MCF 10A (cell line): ENCODE measurements around the gene CDK5RAP3. TPM values are rescaled to one million over a fixed set of nuclear protein-coding genes. Genes with fewer than 3 reads are reported as not detected.

Experiments used
- Bru-seq: library from RNA; stranded (reverse); fragments of 400-500 nt; gene quantifications from one replicate; lab custom pipeline; 2021; lab: Mats Ljungman, UMichigan
- BruChase-seq, 2 experiments: library from RNA; stranded (reverse); fragments of 400-500 nt; gene quantifications; one replicate each; lab custom pipeline; 2021; lab: Mats Ljungman, UMichigan
- BruUV-seq: library from RNA; stranded (reverse); fragments of 400-500 nt; replicated peaks from 2 replicates; lab custom pipeline; 2021; lab: Mats Ljungman, UMichigan
- CTCF ChIA-PET: fragments of 300-600 bp; sonication (Branson Sonifier 250); formaldehyde crosslinking; extraction: SDS; loops from one replicate; lab custom pipeline; 2021; ENCODE audit warnings: antibody characterized with exemption, inconsistent platforms; lab: Yijun Ruan, JAX
- POLR2A ChIA-PET: fragments of 300-600, 350-650 bp; sonication (Branson Sonifier 250); formaldehyde crosslinking; extraction: SDS; loops from one replicate; lab custom pipeline; 2020; ENCODE audit warnings: antibody characterized with exemption, inconsistent platforms; lab: Yijun Ruan, JAX
- DNase-seq: peaks from one replicate; pipeline ENCODE4 v3.0.0-alpha.2; 2018; ENCODE audit not compliant: unreplicated experiment
- H3K27ac Mint-ChIP-seq: one replicate; pipeline ENCODE4 v1.8.0; 2022; ENCODE audit warnings: mild to moderate bottlenecking, low read depth, mixed read lengths; ENCODE audit not compliant: unreplicated experiment
- H3K27me3 Mint-ChIP-seq: one replicate; pipeline ENCODE4 v1.8.0; 2022; ENCODE audit warnings: mixed read lengths; ENCODE audit not compliant: insufficient read depth, unreplicated experiment
- H3K36me3 Mint-ChIP-seq: one replicate; pipeline ENCODE4 v1.8.0; 2022; ENCODE audit warnings: mild to moderate bottlenecking, moderate library complexity, mixed read lengths; ENCODE audit not compliant: insufficient read depth, unreplicated experiment
- H3K4me1 Mint-ChIP-seq: one replicate; pipeline ENCODE4 v1.8.0; 2022; ENCODE audit warnings: mixed read lengths; ENCODE audit not compliant: insufficient read depth, unreplicated experiment
- H3K4me3 Mint-ChIP-seq: one replicate; pipeline ENCODE4 v1.8.0; 2022; ENCODE audit warnings: mild to moderate bottlenecking, moderate library complexity, mixed read lengths; ENCODE audit not compliant: unreplicated experiment
- H3K9me3 Mint-ChIP-seq: one replicate; pipeline ENCODE4 v1.8.0; 2022; ENCODE audit warnings: mixed read lengths; ENCODE audit not compliant: unreplicated experiment
- CTCF ChIP-seq: fragments of 200-600 bp; IDR thresholded peaks from one replicate; pipeline ENCODE4 v1.8.0; 2022; ENCODE audit warnings: antibody characterized with exemption, mild to moderate bottlenecking; ENCODE audit not compliant: unreplicated experiment
- intact Hi-C: fragments of 100-400 bp; cut with micrococcal nuclease; formaldehyde crosslinking; loops from 2 replicates; pipeline ENCODE4 v1.14.1; 2022
- long read RNA-seq: library from polyadenylated mRNA; stranded (forward); transcript quantifications from one replicate; pipeline ENCODE4 v2.0.0, GENCODE V29; 2022
- total RNA-seq: library from RNA; stranded (reverse); gene quantifications from 2 replicates; pipeline ENCODE4 v1.2.3, GENCODE V29; 2022

CDK5RAP3 gene
- total RNA-seq (132 and 149 TPM in 2 replicates), Bru-seq, nascent RNA (percentile 65 among the genes with signal in this experiment), BruChase-seq, experiment 1, labeled RNA remaining after a 6-hour chase (percentile 90 among the genes with signal in this experiment), BruChase-seq, experiment 2, labeled RNA remaining after a 2-hour chase (percentile 76 among the genes with signal in this experiment)
- long read RNA-seq, transcript CDK5RAP3-231 (12 exons, 2,759 nt): minor isoform, 32 of 212 reads
- long read RNA-seq, transcript CDK5RAP3-201 (14 exons, 1,866 nt): major isoform, 119 of 212 reads
- long read RNA-seq, partial matches to known transcripts: 26 of 212 reads
- long read RNA-seq, other reads (novel, unspliced or antisense): 29 of 212 reads

- peak; percentile 91 for TF ChIP-seq CTCF
- ChIA-PET POLR2A (interaction anchor here (0.7 to 9.4 kb wide), 29 partner anchors 8 to 204 kb away, joined by 3 to 256 read pairs (median 4); partner anchors contain the start of genes LRRC46, MRPL10, NFE2L1 and PNPO), CTCF (interaction anchor here (0.6 to 11.2 kb wide), 25 partner anchors 11 to 1257 kb away, joined by 3 to 336 read pairs (median 3); partner anchors contain the start of genes PNPO, PRR15L, SCRN2 and SP6)
- peaks cover 29% of the 10 kb centered on the region for H3K4me1 Mint-ChIP-seq
- DNase-seq: peak; percentile 99
- BruUV-seq: TSS peak; percentile 70
- H3K27me3 Mint-ChIP-seq: no peaks in the 10 kb centered on the region
- peak within 1 kb of the TSS; percentile 94 for H3K4me3 Mint-ChIP-seq
- H3K36me3 Mint-ChIP-seq: peaks cover 29% of the 10 kb centered on the region
- H3K27ac Mint-ChIP-seq: peak within 1 kb of the TSS; percentile 88
- intact Hi-C loops: loop anchor here (1.0 to 2.0 kb wide), 2 partner anchors 22 to 74 kb away; partner anchors contain the start of gene SP2
- no peaks in the 10 kb centered on the region for H3K9me3 Mint-ChIP-seq
Observed at GRCh38 chr17:47970725-47971499, at the start of gene CDK5RAP3. CDK5RAP3 (plus strand) TSS chr17:47971113; CDS start chr17:47971147, 34 bp downstream.

DNA sequence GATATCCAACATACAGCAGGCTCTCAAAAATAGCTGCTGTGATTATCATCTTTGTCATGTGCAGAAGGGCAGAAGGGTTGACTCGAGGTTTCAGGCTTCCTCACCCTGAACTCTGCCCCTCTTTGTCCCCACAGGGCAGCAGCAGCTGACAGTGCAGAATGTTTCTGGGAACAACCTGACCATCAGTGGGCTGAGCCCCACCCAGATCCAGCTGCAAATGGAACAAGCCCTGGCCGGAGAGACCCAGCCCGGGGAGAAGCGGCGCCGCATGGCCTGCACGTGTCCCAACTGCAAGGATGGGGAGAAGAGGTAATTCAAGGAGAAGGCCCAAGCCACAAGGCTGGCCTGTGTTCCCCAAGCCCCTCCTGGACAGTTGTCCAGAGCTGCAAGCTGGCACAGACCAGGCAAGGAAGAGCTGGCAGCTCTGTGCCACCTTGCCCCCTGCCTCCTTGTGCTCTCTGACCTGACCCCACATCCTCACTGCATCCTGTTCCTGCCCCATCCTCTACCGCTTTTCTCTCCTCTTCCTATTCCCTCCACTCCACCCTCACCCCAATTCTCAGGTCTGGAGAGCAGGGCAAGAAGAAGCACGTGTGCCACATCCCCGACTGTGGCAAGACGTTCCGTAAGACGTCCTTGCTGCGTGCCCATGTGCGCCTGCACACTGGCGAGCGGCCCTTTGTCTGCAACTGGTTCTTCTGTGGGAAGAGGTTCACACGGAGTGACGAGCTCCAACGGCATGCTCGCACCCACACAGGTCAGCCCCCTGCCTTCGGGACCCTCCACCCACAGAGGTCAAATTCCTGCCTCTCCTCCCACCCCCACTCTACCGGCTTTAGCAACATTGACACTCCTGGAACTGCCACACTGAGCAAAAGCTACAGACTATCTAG is 45.9 kb upstream of the CDK5RAP3 start:
- no peaks in the 10 kb centered on the region for H3K4me1 Mint-ChIP-seq
- H3K9me3 Mint-ChIP-seq: no peaks in the 10 kb centered on the region
- POLR2A ChIA-PET: interaction anchor here (0.5 to 1.4 kb wide), 5 partner anchors 11 to 303 kb away, joined by 3 to 4 read pairs (median 3); partner anchors contain the start of genes PNPO and SP2
- no peak overlapping the region for H3K4me3 Mint-ChIP-seq
- no peak for DNase-seq
- H3K27me3 Mint-ChIP-seq: no peaks in the 10 kb centered on the region
- CTCF ChIA-PET: interaction anchor here (0.6 to 1.4 kb wide), 2 partner anchors 22 to 411 kb away, joined by 3 to 5 read pairs; no protein-coding TSS in a partner anchor
- no peak for TF ChIP-seq CTCF
- H3K36me3 Mint-ChIP-seq: peaks cover 60% of the 10 kb centered on the region
- intact Hi-C loops: no loop called here
- BruUV-seq: no TSS peak
- peak overlapping the region; percentile 73 for H3K27ac Mint-ChIP-seq

GRCh38 chr17:47925678-47925988 is 45.3 kb upstream of the CDK5RAP3 start:
- BruUV-seq: no TSS peak
- no peaks in the 10 kb centered on the region for H3K9me3 Mint-ChIP-seq
- CTCF ChIA-PET: interaction anchor here (0.6 kb wide), 1 partner anchor 411 kb away, joined by 3 read pairs; no protein-coding TSS in a partner anchor

More at GRCh38 chr17:47925678-47925988, 45.3 kb upstream of the CDK5RAP3 start:
- no peaks in the 10 kb centered on the region for H3K4me1 Mint-ChIP-seq
- TF ChIP-seq CTCF: no peak
- intact Hi-C loops: no loop called here
- H3K27me3 Mint-ChIP-seq: no peaks in the 10 kb centered on the region
- H3K4me3 Mint-ChIP-seq: no peak overlapping the region
- DNase-seq: no peak
- peak overlapping the region; percentile 73 for H3K27ac Mint-ChIP-seq
- POLR2A ChIA-PET: interaction anchor here (0.7 to 1.4 kb wide), 2 partner anchors 10 to 15 kb away, joined by 4 read pairs; partner anchors contain the start of gene PNPO
- peaks cover 55% of the 10 kb centered on the region for H3K36me3 Mint-ChIP-seq
